GM18909 (cell line): ENCODE results near the gene CCDC73.
"Not testable (repeated sequence)": the region's sequence is repeated elsewhere in the genome, so short reads cannot be mapped to it uniquely, and the experiment has no call there.

Source experiments
- ATAC-seq: cut with Tn5 transposase; IDR thresholded peaks from one replicate; pipeline ENCODE4 v1.9.1; 2021; ENCODE audit warnings: mild to moderate bottlenecking; ENCODE audit not compliant: unreplicated experiment, poor library complexity

The CCDC73 gene

DNA sequence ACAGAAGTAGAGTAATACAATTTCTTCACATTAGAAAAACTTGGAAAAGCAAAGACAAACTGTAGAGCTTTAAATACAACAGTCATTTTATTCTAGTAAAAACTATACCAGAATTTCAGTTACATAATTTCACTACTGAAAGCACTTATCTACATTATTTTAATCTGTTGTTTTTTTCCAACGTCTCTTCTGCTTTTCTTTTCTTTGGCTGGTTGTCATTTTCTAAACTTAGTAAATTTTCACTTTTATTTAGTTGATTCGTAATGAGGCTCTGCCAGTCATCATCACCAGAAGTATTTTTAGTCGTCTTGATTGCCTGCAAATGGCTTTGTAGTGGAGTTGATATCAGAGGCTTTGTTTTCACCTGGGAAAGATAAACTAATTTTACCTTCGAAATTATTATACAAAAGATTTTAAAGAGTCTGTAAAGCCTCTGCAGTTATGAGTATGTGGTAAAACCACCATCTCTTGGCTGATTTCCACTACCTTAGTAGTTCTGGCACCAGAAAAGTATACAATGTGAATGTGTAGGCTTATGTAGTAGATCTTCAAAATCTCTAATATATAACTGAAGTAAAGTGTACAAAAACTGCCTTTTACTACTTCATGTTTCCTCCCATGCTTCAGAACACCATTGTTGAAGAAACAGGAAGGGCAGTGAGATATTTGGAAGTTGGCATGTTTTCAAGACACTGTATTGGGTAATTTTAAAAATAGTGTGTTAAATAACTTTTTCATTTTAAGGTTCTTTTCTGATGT lies 191.6 kb downstream of the CCDC73 start:
- no peak for ATAC-seq

- ATAC-seq: no peak
These were observed 196.5 kb downstream of the CCDC73 start for GRCh38 chr11:32597921-32598320.

DNA sequence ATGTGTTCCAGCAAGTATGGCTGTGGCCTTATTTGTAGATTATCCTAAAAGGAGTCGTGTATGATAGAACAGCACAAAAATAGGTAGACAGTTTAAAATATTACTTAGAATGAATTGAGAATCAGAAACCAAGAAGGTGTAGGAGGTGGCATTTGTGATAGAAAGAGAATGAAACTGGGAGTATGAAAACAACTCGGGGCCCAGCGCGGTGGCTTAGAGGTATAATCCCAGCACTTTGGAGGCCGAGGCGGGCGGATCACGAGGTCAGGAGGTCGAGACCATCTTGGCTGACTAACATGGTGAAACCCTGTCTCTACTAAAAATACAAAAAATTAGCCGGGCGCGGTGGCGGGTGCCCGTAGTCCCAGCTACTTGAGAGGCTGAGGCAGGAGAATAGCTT lies 198.3 kb downstream of the CCDC73 start:
- ATAC-seq: not testable (repeated sequence)

GRCh38 chr11:32594272-32594671 lies 200.2 kb downstream of the CCDC73 start:
- ATAC-seq: no peak

DNA sequence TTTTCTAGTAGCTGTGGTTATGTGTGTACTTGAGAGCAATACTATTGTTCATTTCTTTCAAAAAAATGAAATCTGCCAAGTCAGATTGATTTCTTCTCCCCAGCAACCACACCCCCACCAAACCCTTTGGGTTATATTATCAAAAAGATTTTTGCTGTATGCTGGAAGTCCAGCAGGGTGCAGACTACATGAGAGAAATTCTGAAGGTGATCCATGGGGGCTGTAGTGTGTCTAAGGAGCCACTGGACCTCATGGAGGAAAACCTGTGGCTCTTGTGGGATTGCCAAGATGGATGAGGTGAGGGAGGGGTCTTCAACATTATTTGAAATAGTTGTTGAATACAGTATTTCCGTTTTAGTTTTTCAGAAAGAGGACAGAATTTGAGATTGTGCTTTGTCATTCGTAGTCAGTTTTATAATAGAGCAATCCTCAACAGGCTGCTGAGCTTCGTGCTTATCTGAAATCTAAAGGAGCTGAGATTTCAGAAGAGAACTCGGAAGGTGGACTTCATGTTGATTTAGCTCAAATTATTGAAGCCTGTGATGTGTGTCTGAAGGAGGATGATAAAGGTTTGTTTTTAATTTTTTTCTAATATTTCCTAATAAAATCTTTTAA lies 207.8 kb downstream of the CCDC73 start:
- no peak for ATAC-seq

DNA sequence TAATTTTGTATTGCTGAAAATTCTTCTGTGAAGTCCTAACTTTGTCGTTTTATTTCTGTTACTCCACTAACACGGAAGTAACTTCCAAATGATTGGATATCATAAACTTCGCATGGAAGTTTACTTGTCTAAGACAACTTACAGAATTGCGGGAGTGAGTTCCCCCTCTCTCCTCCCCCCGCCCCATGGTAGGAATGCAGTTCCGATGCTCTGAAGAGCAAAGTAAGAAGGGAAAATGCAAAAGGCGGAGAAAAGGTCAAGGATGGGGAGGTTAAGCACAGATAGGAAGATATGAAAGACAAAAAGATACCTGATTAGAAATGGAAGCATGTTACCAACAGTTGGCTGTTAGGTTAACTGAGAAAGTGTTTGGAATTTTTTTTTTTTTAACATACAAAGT lies 209.5 kb downstream of the CCDC73 start:
- ATAC-seq: no peak

- ATAC-seq: peak; percentile 99
These were observed 210.8 kb downstream of the CCDC73 start, which contains the start of gene EIF3M for GRCh38 chr11:32583459-32584271. Gene EIF3M (plus strand): TSS chr11:32583831. CDS start chr11:32583888, 57 bp downstream.

- no peak for ATAC-seq
These were observed 212.9 kb downstream of the CCDC73 start for GRCh38 chr11:32581556-32581955.

DNA sequence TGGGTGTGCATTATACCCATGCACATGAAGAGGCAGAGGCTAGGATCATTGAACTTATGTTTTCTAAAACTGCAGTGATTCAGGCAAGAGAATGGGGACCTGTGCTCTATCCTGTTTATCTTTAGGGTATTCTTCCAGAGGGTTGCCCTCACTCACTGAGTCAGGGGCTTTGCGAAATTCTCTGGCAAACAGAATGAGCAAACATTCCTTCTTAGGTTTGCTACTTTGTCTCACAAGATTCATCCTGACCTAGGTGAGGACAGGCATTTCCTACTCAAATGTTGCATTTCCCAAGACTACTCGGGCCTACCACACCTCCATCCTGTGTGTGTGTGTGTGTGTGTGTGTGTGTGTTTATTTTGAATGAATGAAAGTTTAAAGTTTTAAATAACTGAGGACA lies 213.5 kb downstream of the CCDC73 start:
- ATAC-seq: no peak

DNA sequence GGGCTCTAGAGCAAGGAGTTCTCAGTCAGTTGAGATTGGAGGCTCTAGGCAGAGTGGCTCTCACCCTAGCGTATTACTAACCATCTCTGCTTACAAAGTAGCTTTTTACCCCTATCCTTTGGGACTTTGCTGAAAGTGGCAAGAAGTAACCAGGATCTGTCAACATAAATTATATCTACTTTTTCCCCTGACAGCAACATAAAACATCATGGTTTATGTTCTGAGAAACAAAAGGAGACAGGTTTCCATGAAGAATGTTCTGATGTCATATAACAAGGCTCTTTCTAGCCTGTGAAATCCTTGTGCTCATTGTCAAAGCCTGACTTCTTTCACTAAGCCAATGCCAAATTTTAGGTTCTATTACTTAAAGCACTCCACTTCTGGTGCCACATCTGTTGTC lies 218.0 kb downstream of the CCDC73 start:
- no peak for ATAC-seq

GRCh38 chr11:32575070-32575469 lies 219.4 kb downstream of the CCDC73 start:
- no peak for ATAC-seq

- no peak for ATAC-seq
These were observed 220.0 kb downstream of the CCDC73 start for GRCh38 chr11:32574421-32574820.

GRCh38 chr11:32573228-32573627 lies 221.2 kb downstream of the CCDC73 start:
- ATAC-seq: no peak

DNA sequence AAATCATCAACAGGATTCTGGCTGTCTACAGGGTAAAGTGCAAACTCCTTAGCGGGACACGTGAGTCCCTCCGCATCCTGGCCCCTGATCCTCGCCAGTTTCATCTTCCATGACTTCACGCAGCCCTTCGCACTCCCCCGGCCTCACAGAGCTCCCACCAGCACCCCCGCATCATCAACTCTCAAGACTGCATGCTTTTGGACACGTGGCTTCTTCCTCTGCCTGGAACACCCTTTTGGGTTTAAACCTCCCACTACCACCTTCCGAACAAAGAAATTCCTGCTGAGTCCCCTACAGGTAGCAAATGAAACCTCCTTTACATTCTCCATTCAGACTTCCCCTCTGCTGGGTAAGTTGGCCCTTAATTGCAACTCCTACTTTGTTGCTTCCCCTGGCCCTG lies 223.4 kb downstream of the CCDC73 start:
- no peak for ATAC-seq

- ATAC-seq: no peak
These were observed 225.1 kb downstream of the CCDC73 start for GRCh38 chr11:32569313-32569881.

GRCh38 chr11:32567154-32567553 lies 227.3 kb downstream of the CCDC73 start:
- no peak for ATAC-seq

DNA sequence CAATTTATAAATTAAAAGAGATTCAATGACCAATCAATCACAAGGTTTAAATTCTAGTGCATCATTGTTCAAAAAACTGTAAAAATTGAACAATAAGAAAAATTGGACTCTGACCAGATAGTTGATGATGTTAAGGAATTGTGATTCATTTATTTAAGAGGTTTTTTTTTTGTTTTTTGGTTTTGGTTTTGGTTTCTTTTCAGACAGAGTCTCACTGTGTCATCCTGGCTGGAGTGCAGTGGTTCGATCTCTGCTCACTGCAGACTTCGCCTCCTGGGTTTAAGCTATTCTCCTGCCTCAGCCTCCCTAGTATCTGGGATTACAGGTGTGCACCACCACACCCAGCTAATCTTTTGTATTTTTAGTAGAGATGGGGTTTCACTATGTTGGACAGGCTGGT lies 227.9 kb downstream of the CCDC73 start:
- ATAC-seq: no peak

GRCh38 chr11:32563600-32563959 lies 230.9 kb downstream of the CCDC73 start:
- ATAC-seq: no peak

- no peak for ATAC-seq
These were observed 231.4 kb downstream of the CCDC73 start for GRCh38 chr11:32562839-32563599.

DNA sequence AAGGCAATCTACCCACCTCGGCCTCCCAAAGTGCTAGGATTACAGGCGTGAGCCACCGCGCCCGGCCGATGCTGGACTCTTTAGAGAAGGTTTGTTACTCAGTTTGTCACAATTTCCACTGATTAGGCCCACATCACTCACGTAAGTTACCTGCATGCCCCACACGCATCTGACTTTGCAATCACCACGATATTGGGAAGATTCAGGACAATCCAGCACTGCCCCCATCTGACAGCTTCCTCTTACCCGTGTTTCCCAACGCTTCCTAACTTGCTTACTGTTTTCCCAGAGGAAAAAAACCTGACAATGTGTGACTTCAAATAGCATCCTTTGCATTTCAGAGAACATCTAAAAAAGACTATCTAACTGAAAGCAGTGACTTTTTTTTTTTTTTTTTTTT lies 232.6 kb downstream of the CCDC73 start:
- ATAC-seq: no peak
